Activated naive CD4-positive, alpha-beta T cell (primary cell): ENCODE measurements around the gene SYNPO2.

ENCODE experiments used
- DNase-seq, 4 experiments: peaks; one replicate each; lab custom pipeline; 2025; lab: John Stamatoyannopoulos, UW

The SYNPO2 gene, protein sequence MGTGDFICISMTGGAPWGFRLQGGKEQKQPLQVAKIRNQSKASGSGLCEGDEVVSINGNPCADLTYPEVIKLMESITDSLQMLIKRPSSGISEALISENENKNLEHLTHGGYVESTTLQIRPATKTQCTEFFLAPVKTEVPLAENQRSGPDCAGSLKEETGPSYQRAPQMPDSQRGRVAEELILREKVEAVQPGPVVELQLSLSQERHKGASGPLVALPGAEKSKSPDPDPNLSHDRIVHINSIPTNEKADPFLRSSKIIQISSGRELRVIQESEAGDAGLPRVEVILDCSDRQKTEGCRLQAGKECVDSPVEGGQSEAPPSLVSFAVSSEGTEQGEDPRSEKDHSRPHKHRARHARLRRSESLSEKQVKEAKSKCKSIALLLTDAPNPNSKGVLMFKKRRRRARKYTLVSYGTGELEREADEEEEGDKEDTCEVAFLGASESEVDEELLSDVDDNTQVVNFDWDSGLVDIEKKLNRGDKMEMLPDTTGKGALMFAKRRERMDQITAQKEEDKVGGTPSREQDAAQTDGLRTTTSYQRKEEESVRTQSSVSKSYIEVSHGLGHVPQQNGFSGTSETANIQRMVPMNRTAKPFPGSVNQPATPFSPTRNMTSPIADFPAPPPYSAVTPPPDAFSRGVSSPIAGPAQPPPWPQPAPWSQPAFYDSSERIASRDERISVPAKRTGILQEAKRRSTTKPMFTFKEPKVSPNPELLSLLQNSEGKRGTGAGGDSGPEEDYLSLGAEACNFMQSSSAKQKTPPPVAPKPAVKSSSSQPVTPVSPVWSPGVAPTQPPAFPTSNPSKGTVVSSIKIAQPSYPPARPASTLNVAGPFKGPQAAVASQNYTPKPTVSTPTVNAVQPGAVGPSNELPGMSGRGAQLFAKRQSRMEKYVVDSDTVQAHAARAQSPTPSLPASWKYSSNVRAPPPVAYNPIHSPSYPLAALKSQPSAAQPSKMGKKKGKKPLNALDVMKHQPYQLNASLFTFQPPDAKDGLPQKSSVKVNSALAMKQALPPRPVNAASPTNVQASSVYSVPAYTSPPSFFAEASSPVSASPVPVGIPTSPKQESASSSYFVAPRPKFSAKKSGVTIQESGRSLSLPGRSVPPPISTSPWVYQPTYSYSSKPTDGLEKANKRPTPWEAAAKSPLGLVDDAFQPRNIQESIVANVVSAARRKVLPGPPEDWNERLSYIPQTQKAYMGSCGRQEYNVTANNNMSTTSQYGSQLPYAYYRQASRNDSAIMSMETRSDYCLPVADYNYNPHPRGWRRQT

DNA sequence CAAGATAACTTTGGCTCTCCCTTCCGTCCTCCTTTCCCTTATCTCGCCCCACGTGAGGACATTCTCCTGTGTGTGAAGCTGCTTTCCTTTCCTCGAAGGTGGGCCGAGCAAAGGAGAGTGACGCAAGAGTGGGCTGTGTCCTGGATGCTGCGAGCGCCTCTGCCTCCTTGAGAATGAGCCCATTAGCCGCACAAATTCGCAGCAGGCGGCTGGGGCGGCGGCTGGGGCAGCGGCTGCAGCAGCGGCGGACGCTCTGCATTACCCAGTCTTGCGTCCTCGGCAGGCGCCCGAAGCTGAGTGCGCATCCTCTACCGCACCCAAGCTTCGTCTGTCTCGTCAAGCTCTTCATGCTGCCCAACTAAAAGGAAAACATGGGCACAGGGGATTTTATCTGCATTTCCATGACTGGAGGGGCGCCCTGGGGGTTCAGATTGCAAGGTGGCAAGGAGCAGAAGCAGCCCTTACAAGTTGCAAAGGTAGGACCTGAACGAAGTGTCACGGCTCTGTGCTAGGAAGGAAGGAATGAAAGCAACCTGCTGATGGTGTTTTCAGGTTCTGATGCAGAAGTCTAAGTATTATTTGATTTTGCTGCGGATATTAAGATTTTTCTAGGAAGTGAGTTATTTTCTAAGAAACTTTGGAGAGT is at the start of gene SYNPO2:
TSS of gene SYNPO2 (plus strand) at position 189 of the 646 bp plus-strand sequence. CDS start at position 372, 183 bp downstream.
- DNase-seq = peak in 1 of 4 experiments; percentile 1

DNA sequence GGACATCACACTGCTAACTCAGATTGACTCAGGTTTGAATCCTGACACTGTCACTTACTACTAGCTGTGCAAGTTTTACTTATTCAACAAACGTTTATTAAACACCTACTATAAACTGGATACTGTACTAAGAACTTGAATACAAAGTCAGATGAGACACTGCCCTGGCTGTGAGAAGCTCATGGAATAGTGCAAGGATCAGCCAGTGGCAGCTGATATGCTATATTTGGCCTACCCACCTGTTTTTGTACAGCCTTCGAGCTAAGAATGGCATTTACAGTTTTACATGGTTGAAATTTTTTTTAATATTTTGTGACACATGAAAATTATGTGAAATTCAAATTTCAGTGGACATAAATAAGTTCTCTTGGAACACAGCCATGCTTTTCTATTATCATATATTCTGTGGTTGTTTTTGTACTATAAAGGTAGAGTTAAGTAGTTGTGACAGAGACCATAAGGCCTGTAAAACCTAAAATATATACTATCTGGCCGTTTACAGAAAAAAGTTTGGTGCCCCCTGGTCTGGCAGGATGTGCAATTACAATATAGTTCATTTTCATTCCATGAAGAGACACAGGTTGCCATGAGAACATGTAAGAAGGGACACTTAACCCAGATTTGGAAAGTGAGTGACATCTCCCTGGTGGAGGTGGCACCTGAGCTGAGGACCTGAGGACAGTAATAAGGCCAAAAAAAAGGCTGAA is 49.3 kb upstream of the SYNPO2 start:
- DNase-seq = no peak

DNA sequence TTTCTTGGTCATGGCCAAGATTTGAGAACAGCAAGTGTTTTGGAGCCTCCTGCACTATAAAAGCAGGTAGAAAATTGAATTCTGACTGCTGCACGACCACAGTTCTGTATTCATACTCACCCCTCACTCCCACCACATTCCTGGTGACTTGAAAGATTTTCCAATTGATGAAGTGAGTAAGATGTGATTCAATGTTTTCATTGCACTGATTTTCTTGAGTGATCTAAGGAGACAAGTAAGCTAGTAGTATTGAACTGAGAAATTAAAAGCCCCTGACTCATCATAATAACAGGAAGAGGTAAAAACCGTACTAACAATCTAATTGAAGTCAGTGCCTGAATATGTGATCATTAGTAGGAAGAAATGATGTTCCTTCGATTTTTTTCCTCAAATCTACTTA is 46.6 kb upstream of the SYNPO2 start:
- DNase-seq = no peak

DNA sequence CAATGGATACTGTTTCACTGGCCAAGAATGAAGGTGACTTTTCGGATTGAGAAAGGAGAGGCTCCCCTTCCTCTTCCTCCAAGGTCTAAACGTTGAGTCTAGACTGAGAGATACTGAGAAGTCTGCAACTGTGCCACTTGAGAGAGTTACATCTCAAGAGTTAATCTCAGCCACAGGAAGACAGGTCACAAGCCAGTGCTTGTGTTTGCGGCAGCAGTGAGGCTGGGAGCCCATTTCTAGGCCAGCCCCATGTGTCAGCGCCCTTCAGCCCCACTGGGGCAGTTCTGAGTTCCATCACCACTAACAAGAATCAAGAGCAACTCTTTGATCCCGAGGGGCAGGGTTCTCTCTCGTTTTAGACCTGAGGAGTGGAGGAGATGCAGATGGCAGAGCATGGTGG is 45.4 kb upstream of the SYNPO2 start:
- no peak for DNase-seq

DNA sequence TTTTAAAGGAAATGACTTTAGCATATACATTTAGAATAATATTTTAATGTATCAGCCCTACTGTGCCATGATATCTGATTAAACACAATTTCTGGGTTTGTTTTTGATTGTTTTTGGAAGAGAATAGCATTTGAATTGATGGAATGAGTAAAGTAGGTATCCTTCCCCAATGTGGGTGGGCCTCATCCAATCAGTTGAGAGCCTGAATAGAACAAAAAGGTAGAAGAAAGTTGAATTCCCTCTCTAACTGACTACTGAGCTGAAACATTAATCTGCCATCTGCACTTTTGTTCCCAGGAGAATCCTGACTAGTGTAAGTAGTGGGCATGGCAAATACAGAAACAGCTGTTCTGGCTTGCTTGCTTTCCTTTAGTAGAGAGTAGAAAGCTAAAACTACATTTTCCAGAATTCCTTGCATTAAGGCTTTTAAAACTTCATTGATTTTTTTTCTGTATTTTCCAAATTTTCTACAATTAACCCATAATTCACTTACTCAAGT is 43.1 kb upstream of the SYNPO2 start:
- no peak for DNase-seq

DNA sequence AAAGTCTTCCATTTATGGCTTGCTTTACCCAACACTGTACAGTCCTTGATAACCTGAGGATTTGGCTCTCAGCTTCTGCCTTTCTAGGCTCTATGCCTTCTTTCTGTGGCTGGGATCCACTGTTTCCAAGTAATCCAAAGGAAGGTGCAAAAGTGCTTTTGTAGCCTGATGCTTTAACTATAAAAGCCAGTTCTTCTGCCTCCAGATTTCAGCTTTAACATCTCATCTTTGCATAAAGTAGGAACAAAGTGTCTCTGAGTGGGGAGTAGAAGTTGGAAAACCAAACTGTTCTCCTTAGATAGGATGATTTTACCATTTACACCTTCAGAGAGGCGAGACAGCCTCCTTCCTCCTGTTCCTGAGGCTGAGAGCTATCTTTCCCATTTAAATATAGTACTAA is 41.7 kb upstream of the SYNPO2 start:
- DNase-seq = no peak

DNA sequence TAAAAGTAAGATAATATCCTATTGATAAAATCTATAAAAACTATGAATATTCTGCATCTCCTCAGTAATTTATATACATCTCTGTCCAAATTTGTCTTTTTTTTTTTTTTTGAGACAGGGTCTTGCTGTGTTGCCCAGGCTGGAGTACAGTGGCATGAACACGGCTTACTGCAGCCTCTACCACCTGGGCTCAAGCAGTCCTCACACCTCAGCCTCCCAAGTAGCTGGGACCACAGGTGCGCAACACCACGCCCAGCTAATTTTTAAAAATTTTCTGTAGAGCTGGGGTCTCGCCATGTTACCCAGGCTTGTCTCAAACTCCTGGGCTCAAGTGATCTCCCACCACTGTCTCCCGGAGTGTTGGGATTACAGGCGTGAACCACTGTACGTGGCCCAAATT is 40.4 kb upstream of the SYNPO2 start:
- DNase-seq = no peak

DNA sequence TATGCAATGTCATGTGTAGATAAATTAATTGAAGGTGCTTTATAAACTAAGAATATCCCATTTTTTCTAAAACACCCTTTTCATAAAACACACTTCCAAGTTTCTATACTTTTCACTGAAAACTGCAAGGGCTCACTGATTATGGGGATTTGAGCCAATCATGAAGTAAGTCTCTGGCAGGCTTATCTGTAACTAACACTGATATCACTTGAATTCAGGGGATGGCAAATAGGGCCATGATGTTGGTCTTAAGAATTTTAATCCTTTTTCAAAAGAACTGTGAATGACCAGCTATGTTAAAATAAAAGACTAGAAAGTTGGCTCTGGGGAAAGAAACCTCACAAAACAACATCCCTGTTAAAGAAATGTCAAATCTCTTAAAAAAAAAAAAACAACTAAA is 39.8 kb upstream of the SYNPO2 start:
- DNase-seq = no peak

DNA sequence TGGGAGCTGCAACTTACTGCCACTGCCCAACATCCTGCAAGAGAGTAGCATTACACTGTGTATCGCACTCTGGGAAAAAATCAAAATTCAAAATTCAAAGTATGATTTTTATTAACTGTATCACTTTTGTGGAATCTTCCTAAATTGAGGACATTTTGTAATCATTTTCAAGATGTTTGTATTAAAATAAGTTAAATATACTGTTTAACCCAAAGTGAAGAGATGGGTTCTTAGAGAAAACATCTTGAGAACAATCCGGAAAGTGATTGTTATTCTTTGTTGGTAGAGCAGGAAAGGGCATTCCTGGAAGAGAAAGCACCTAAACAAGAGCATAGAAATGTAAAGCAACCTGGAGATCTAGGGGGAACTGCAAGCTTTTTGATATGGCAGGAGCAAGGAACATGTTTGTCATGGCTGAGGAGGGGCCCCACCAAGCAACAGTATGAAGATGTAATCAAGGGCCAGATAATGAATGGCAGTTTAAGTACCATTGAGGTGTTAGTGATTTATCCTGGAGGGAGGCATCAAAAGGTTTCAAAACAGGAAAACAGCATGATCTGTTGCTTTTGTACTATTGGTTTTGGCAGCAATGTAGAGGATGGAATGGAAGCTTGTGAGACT is 38.7 kb upstream of the SYNPO2 start:
- no peak for DNase-seq

DNA sequence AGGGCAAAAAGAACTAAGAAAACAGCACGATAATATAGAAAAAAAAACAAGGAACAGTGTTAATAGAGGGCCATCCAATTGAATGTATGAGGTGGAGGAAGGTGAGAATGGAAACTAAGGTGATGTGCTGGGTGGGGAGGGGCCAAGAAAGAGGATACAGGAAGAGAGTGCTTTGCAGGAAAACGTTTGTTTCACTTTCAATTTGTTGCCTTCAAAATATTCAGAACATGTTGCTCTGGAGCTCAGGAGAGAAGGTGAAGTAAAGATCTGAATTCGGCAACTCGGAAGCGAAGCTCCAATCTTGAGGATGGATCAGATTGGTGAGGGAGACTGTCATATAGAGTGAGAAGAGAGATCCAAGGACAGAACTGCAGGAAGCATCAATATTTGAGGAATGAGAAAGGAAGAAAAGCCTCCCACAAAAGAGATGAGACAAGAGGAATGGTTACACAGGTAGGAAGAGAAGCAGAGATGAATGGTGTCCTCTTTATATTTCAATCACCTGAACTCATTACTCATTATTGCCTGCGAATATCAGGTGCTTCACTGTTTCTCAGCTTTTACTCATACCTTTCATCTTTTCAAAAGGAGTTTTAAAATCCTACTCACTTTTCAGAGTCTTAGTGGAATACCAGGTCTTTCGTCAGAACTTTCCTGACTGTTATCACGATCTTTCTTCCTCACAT is 38.0 kb upstream of the SYNPO2 start:
- peak in 2 of 4 experiments; percentile 1 to 11 for DNase-seq

DNA sequence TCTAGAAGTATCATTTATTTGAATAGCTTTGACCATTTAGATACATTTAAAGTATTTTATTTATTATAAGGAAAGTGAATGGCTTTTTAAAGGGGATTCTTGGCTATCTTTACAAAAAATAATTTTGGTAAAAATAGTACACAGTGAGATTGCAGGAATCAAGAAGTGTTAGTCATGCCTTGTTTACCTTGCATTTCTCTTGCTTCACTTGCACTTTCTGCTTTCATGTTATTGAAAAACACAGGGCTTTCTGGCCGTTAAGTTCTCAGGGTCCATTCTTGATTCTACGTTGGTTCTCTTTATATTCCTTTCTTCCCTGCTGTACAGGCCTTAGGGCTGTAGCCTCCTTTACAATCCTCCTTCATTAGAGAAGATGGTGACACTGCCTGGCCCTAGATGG is 30.9 kb upstream of the SYNPO2 start:
- no peak for DNase-seq

DNA sequence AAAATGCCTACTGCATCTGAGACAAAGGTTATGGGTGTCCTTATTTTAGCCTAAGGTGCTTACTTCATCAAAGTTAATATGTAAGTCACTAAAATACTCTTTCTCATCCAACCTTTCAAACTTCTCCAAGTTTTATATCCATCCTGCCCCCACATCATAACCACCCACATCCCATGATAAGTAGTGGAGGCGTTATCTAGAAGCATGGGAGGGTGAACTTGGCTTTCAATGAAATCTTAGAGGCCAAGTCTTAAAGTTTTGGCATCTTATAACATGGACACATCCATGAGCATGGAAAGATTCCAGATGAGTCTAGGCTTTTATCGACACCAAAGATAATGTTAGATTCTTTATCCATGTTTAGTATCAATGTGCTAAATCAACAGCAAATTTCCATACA is 29.9 kb upstream of the SYNPO2 start:
- DNase-seq = no peak

DNA sequence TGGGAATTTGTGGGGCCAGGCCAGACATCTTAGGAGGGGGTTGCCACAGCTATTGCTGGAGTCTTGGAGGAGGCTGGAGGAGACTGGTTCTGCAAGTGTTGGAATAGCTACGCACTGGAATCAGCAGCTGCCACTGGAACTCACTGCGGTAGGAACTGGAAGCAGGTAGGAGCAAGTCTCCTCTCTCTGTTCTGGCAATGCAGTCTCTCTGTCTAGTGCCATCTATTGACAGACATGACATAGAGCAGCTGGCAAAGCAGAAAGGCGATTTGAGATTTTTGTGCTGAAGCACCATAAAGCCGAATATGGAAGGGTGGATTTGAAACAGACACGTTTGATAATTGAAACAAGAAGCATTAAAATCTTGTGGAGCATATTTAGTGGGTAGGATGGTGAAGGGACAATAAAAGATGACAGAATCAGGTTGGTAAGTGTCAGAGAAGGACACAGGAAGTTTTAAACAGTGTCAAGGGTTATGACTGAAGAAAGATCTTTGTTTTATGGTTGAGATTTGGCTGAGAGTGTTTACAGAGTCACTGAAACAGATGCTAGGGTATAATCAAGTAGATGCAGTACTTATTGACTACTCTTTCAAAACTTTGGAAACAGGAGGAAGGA is 23.5 kb upstream of the SYNPO2 start:
- DNase-seq = no peak

DNA sequence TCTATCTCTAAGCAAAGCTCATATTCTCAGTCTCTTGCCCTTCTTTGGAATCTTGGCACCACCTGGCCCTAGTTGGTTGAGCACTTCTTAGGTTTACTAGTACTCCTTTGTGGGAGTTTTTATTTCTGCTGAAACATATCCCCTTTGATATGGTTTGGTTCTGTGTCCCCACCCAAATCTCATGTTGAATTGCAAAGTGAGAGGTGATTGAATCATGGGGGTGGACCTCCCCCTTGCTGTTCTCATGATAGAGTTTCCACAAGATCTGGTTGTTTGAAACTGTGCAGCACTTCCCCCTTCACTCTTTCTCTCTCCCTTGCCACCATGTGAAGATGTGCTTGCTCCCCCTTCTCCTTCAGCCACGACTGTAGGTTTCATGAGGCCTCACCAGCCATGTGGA is 22.2 kb upstream of the SYNPO2 start:
- no peak for DNase-seq

DNA sequence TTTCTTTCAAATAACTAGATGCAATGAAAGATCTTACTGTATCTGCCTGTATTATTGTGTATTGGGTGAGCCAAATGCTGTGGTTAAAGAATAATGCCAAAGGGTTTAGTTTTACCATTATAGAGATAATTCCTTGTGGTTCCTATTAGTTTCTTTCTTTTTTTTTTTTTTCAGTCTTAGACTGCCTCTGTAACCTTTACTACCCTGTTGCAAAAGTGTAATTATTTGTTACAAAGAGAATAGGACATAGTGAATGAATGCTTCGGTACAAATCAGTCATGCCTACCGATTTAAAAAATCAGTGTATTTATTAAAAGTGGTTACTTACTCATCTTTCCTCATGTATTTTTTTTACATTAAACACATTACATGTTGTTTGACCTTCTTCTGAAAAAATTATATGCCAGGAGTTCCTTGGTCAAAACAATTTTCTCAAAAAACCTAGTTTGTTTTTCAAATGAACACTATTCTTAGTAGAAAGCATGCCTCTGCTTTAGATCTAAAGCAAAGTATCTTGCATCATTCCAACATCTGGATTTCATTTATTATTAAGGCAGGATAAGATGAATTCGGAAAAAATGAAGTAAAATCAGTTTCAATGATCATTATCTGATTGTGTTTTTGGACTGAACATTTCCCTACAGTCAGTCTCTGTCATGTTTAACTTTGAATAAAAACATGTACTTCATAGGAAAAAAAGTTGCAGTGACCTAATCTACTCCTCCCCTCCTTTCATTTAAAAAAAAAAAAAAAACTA is 21.2 kb upstream of the SYNPO2 start:
- no peak for DNase-seq

DNA sequence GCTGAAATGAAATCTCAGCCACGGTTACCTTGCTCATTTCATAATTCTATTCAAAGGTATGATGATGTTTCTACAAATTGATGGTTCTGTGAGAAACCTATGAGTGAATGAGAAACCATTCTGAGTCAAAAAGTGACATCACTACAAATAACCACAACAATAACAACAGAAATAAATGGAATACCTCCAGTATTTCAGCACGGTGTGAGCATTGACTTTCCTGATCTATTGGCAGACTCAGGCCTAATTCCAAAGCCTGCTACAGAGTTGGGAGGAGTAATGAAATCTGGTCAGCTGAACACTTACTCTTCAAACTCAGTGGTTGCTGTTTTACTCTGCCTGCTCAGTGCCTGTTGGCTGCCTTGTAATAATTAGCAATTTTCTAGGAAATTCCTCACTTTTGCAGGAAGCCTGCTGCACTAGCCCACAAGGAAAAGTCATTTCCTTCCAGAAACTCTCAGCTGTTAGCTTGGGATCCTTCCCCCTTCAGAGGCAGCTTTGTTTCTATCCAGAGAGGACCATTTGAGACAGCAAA is 18.8 kb upstream of the SYNPO2 start:
- DNase-seq = no peak

DNA sequence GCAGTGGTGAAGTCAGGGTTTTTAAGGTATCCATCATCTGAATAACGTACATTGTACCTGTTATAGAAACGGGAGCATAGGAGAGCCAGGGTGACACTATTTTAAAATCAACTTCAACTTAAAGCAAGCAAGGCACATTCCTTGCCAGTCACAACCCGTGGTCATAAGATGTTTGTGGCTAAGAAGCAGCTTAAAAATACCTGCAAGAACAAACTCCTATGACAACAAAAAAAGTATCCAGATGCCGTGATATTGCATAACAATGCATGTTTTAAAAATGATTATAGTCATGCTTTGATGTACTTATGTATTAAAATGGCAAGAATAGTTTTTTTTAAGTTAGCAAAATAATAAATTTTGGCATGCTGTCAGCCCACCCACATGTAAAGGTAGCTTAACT is 16.5 kb upstream of the SYNPO2 start:
- DNase-seq = no peak

DNA sequence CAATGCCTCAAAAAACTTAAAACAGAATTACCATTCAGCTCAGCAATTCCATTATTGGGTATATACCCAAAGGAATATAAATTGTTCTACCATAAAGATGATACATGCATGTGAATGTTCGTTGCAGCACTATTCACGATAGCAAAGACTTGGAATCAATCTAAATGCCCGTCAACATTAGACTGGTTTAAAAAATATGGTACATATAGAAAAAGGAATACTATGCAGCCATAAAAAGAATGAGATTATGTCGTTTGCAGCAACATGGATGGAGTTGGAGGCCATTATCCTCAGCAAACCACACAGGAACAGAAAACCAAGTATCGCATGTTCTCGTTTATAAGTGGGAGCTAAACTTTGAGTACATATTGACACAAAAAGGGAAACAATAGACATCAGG is 10.9 kb upstream of the SYNPO2 start:
- no peak for DNase-seq
